GM19043 (cell line): ENCODE measurements around the gene PDS5A.
"Not testable (repeated sequence)": the region's sequence is repeated elsewhere in the genome, so short reads cannot be mapped to it uniquely, and the experiment has no call there.

ENCODE experiments used
- ATAC-seq: cut with Tn5 transposase; IDR thresholded peaks from one replicate; pipeline ENCODE4 v1.9.1; 2021; ENCODE audit warnings: low read depth; ENCODE audit not compliant: unreplicated experiment

PDS5A gene

DNA sequence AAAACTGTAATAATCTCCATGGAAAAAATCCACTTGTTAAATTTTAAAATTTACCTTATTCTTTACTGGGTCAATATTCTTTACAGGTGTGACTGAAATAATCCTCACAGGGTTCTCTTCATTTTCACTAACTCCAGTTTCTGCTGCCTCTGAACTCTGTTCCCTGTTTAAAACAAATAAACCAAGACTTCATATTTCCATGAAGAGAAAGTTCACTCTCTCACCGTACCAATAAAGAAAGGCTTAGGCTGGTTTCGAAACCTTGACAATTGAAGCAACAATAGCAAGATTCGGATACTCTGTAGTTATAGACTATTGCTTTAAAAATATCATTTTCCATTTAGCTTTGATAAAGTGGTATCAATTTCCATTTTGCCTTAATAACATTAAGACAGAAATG, 135.8 kb downstream of the PDS5A start:
- ATAC-seq = no peak

DNA sequence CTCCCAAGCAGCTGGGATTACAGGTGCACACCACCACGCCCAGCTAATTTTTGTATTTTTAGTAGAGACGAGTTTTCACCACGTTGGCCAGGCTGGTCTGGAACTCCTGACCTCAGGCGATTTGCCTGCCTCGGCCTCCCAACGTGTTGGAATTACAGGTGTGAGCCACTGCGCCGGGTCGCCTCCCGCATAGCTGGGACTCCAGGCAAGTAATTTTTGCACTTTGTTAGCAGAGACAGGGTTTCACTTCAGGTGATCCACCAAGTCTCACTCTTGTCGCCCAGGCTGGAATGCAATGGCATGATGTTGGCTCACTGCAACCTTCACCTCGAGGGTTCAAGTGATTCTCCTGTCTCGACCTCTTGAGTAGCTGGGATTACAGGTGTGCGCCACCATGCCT, 137.2 kb downstream of the PDS5A start:
- not testable (repeated sequence) for ATAC-seq

DNA sequence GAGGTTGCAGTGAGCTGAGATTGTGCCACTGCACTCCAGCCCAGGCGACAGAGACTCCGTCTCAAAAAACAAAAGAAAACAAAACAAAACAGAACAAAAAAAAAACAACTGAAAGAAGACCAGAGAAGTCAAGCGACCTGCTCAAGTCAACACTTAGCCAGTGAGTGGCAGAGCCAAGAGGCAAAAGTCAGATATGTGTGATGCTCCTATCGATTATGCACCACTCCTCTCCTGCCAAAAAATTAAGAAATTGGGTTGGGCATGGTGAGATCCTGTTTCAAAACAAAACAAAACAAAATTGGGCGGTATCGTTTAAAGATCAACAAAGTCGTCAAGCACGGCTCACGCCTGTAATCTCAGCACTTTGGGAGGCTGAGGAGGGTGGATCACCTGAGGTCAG, 137.7 kb downstream of the PDS5A start:
- no peak for ATAC-seq

DNA sequence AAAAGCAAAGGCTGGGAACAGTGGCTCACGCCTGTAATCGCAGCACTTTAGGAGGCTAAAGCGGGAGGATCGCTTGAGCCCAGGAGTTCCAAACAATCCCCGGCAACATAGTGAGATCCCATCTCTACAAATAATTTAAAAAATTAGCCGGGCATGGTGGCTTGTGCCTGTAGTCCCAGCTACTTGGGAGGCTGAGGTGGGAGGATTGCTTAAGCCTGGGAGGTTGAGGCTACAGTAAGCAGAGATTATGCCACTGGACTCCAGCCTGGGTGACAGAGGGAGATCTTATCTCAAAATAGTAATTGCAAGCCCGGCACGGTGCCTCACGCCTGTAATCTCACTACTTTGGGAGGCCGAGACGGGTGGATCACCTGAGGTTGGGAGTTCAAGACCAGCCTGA, 139.3 kb downstream of the PDS5A start:
- not testable (repeated sequence) for ATAC-seq

DNA sequence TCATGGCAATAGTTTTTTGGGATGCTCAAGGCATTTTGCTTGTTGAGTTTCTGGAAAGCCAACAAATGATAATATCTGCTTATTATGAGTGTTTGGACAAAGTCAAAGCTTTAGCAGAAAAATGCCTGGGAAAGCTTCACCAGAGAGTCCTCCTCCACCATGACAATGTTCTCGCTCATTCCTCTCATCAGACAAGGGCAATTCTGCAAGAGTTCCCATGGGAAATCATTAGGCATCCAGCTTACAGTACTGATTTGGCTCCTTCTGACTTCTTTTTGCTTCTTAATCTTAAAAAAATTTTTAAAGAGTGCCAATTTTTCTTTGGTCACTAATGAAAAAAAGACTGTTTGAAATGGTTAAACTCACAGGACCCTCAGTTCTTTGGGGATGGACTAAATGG, 143.4 kb downstream of the PDS5A start:
- ATAC-seq = no peak

DNA sequence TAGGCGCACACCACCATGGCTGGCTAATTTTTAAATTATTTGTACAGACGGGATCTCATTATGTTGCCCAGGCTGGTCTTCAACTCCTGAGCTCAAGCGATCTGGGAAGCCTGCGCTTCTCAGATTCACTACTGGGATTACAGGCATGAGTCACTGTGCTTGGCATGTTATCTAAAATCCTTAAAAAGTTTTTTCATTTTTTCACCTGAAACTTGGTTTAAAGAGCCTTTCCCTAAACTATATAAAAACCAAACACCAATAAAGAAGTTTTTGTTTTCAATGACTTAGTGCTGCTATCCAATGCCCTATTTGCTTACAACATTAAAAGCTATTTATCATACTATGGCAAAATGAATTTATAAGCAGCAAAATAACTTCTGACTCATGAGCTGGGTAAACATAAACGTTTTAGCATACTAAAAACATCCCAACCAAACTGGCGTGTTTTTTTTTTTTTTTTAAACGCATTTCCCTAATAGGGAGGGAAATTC, 151.9 kb downstream of the PDS5A start:
- no peak for ATAC-seq

DNA sequence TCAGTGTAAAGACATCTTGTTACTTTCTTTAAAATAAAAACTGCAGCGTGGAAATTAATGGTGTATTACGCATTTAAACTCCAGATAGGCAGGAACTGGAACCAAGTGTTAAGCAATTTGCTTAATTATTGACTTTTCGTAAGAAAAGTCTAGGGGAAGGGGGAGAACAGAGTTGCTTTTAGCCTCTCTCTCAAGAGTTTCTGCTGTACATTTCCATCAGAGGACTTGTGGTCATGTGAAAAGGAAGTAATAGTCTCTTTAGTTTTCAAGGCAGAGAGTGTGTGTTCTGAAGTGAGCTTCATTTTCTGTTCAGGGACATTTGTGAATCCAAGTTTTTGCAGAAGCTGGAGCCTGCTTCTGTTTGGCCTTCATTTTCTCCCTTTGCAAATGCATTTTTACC, 152.6 kb downstream of the PDS5A start:
- ATAC-seq = no peak

DNA sequence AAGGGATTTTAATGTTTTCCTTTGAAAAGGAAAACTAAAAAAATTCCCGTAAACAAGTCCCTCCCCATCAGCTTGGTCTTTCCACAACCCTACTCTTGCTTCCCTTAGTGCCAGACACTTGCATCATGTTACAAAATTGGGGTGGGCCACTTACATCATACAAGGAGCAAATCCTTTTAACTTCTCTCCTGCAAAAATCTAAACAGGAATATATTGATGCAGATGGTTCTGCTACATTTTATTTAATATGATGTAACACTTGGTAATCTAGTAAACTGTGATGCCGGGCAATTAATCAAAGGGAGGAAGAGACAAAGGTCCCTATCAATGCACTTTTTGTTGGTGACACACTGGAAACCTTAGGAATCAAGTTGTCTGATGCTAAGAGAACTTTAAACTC, 154.5 kb downstream of the PDS5A start:
- ATAC-seq = no peak

DNA sequence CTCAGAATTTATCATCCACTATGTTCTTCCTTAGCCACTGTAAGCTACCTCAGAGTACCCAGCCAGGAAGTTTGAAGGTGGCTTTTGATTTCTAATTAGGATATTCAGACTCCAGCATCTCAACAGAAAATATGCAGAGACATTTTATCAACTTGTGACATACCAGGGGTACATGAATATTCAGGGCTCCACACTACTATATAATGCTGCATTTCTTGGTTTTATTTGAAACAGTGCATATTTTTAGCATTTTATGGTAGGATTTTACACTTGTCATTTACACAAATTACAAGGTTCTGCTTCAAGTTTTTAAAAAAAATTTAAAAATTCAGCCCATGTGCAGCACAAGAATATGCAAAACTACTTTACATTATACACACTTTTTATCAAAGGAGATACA, 155.0 kb downstream of the PDS5A start:
- no peak for ATAC-seq

DNA sequence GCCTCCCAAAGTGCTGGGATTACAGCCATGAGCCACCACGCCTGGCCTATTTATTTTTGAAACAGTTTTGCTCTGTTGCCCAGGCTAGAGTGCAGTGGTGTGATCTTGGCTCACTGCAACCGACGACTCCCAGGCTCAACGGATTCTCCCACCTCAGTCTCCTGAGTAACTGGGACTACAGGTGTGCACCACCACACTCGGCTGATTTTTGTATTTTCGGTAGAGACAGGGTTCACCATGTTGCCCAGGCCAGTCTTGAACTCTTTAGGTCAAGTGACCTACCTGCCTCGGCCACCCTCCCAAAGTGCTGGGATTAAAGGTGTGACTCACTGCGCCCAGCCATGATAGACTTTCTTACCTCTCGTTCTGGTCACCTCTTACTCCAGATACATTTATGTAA, 155.8 kb downstream of the PDS5A start:
- no peak for ATAC-seq

DNA sequence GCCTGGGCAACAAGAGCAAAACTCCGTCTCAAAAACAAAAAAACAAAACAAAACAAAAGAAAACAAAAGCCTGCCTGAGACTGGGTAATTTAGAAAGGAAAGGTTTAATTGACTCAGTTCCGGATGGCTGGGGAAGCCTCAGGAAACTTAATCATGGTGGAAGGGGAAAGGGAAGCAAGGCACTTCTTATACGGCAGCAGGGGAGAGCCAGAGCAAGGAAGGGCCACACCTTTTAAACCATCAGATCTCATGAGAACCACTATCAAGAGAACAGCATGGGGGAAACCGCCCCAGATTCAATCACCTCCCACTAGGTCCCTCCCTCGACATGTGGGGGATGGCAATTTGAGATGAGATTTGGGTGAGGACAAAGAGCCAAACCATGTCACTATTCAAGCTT, 157.5 kb downstream of the PDS5A start:
- ATAC-seq = no peak

DNA sequence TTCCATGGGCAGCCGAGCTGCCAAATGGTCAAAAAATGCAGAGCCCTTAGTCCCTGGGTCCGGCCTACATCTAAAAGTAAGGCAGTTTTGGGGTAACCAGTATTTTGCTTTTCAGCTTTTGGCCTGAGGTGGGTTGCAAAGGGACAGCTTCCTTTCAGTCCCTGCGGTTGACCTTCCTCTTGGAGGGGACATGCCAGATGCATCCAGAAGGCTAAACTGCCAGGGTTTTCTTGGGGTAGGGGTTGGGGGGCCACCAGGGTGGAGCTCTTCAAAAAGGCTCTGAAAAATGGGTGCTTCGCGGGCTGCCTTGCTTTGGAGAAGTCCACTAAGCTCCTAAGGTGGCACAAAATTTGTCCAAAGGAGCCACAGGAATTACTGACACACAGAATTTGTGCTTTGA, 159.1 kb downstream of the PDS5A start:
- ATAC-seq = no peak

DNA sequence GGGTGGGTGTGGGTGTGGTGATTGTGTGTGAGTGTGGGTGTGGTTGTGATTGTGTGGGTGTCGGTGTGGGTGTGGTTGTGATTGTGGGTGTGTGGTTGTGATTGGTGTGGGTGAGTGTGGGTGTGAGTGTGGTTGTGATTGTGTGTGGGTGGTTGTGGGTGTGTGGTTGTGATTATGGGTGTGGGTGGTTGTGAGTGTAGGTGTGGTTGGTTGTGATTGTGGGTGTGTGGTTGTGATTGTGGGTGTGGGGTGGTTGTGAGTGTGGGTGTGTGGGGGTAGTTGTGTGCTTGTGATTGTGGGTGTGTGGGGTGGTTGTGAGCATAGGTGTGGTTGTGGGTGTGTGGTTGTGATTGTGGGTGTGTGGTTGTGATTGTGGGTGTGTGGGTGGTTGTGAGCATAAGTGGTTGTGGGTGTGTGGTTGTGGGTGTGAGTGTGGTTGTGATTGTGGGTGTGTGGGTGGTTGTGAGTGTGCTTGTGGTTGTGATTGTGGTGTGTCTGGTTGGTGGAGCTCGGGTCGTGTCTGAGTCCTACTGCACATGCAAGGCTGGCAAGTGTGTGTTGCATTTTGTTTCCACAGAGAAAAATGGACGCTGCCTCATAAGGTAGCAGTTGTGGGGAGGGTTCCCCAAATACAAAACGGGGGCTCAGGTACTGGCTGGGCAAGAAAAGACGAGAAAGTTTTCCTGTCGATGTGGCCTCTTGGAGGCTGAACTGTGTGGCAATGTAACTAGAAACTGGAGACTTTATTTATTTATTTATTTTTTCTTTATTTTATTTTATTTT, 163.1 kb downstream of the PDS5A start:
- no peak for ATAC-seq

DNA sequence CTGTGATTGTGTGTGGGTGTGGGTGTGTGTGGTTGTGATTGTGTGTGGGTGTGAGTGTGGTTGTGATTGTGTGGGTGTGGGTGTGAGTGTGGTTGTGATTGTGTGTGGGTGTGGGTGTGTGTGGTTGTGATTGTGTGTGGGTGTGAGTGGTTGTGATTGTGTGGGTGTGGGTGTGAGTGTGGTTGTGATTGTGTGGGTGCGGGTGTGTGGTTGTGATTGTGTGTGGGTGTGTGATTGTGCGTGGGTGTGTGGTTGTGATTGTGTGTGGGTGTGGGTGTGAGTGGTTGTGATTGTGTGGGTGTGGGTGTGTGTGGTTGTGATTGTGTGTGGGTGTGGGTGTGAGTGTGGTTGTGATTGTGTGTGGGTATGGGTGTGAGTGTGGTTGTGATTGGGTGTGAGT, 163.9 kb downstream of the PDS5A start:
- not testable (repeated sequence) for ATAC-seq

DNA sequence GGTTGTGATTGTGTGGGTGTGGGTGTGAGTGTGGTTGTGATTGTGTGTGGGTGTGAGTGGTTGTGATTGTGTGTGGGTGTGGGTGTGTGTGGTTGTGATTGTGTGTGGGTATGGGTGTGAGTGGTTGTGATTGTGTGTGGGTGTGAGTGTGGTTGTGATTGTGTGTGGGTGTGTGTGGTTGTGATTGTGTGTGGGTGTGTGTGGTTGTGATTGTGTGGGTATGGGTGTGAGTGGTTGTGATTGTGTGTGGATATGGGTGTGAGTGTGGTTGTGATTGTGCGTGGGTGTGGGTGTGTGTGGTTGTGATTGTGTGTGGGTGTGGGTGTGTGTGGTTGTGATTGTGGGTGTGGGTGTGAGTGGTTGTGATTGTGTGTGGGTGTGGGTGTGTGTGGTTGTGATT, 164.7 kb downstream of the PDS5A start:
- ATAC-seq = not testable (repeated sequence)

DNA sequence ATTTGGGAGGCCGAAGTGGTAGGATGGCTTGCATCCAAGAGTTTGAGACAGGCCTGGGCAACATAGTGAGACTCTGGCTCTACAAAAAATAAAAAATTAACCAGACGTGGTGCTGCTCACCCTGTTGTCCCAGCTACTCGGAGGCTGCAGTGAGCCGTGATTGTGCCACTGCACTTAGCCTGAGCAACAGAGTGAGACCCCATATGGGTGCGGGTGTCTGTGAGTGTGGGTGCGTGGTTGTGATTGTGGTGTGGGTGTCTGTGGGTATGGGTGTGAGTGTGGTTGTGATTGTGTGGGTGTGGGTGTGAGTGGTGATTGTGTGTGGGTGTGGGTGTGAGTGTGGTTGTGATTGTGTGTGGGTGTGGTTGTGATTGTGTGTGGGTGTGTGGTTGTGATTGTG, 165.2 kb downstream of the PDS5A start:
- ATAC-seq = no peak

DNA sequence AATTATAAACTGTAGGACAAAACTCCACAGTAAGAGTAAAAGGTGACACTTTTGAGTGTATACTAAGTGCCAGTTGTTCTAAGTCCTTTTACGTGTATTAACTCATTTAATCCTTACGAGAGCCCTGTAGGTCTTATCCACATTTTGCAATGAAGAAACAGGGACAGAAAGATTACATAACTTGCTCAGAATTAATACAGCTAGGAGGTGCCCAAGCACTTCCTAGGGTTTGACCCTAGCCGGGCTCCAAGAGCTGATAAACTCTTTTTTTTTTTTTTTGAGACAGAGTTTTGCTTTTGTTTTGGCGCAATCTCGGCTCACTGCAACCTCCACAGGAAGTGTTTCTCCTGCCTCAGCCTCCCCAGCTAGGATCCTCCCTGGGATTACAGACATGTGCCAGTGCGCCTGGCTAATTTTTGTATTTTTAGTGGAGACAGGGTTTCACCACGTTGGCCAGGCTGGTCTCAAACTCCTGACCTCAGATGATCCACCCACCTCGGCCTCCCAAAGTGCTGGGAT, 169.4 kb downstream of the PDS5A start:
- no peak for ATAC-seq

DNA sequence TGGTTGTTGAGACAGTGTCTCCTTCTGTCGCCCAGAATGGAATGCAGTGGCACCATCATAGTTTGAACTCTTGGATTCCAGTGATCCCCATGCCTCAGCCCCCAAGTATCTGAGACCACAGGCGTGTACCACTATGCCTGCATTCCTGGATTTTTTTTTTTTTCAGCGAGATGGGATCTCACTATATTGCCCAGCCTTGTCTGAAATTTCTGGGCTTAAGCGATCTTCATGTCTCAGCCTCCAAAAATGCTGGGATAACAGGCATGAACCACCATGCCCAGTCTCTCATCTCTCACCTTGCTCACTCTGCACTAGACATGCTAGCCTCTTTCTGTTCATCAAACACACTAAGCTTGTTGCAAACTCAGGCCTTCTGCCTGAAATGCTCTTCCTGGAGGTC, 175.7 kb downstream of the PDS5A start:
- ATAC-seq = no peak

DNA sequence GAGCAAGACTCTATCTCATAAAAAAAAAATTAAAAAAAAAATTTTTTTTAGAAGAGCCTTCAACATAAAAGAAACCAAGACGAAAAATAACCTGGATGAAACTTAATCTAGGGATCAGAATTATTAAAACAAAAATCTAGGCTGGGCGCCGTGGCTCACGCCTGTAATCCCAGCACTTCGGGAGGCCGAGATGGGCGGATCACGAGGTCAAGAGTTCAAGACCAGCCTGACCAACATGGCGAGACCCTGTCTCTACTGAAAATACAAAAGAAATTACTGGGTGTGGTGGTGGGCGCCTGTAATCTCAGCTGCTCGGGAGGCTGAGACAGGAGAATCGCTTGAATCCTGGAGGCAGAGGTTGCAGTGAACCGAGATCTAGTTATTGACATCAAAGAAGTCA, 184.7 kb downstream of the PDS5A start:
- ATAC-seq = not testable (repeated sequence)

DNA sequence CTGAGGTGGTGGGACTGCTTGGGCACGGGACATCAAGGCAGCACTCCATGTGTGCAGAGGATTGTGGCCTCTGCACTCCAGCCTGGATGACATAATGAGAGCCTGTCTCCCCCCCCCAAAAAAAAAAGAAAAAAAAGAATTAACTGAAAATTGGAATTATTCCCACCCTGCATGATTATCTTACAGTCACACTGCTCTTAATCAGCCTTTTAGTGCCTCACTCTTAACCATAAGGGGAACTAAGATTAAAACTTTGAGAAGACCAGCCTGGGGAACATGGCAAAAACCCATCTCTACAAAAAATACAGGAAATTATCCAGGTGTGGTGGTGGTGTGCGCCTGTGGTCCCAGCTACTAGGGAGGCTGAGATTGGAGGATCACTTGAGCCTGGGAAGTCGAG, 185.2 kb downstream of the PDS5A start:
- ATAC-seq = no peak

DNA sequence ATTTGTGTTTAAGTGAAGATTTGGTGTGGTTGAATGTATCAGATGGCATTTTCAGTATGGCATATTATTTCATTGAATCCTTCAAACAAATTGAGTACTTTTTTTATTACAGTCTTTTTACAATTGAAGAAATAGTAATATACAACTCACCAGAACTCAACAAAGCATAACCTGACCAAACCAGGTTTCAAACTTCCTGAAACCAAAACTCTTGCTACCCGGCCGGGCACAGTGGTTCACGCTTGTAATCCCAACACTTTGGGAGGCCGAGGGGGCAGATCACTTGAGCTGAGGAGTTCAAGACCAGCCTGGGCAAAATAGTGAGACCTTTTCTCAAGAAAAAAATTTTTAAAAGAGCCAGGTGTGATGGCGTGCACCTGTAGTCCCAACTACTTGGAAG, 185.6 kb downstream of the PDS5A start:
- ATAC-seq = no peak

DNA sequence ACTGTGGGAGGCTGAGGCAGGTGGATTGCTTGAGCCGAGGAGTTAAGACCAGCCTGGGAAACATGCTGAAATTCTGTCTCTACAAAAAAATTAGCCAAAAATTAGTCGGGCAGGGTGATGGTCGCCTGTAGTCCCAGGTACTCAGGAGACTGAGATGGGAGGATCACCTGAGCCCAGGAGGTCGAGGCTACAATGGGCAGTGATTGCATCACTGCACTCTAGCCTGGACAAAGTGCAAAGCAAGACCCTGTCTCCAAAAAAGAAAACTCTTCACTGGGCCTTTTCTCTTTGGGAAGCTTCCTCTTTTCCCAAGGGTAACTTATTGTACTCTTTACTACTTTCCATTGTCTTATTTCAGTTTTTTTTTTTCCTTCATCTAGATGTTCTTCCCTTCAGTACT, 190.9 kb downstream of the PDS5A start:
- ATAC-seq = no peak
